Heart left ventricle (tissue), 16 donors: ENCODE measurements around the gene LAMC3. TPM values are rescaled to one million over a fixed set of nuclear protein-coding genes. Genes with fewer than 3 reads are reported as not detected.

Experiments used
- ATAC-seq, 4 donors: fragments of 200-7000 bp; cut with Tn5 transposase; one replicate each; pipeline ENCODE4 v1.9.1; 2020 to 2022; ENCODE audit warnings: moderate library complexity in 4 of 4, mild to moderate bottlenecking in 3 of 4, moderate number of reproducible peaks in 1 of 4
- DNase-seq, 5 donors: peaks; one replicate each; pipeline ENCODE4 v3.0.0-alpha.2; 2020
- H3K27ac ChIP-seq, 12 donors: fragments of 200-600 bp; sonication (generic) in 4 of 12; one replicate each; pipeline versions ENCODE4 v1.5.0 to v1.8.0; 2016 to 2022; ENCODE audit warnings: mild to moderate bottlenecking in 2 of 12
- H3K27me3 ChIP-seq, 9 donors: fragments of 200-600 bp; sonication (generic) in 2 of 9; one replicate each; pipeline versions ENCODE4 v1.5.1 to v1.8.0; 2016 to 2022; ENCODE audit warnings: mild to moderate bottlenecking in 3 of 9
- H3K36me3 ChIP-seq, 9 donors: fragments of 200-600 bp; sonication (generic) in 2 of 9; one replicate each; pipeline versions ENCODE4 v1.5.0 to v1.8.0; 2018 to 2022; ENCODE audit warnings: mild to moderate bottlenecking in 2 of 9
- H3K4me1 ChIP-seq, 12 donors: fragments of 200-600 bp; sonication (generic) in 4 of 12; one replicate each; pipeline versions ENCODE4 v1.5.0 to v1.8.0; 2016 to 2022; ENCODE audit warnings: mild to moderate bottlenecking in 3 of 12
- H3K4me3 ChIP-seq, 12 donors: fragments of 200-600 bp; sonication (generic) in 4 of 12; one replicate each; pipeline versions ENCODE4 v1.5.0 to v1.8.0; 2017 to 2022; ENCODE audit warnings: mild to moderate bottlenecking in 9 of 12, moderate library complexity in 4 of 12
- H3K9me3 ChIP-seq, 12 donors: fragments of 200-600 bp; sonication (generic) in 4 of 12; one replicate each; pipeline versions ENCODE4 v1.5.0 to v1.8.0; 2016 to 2022; ENCODE audit warnings: mild to moderate bottlenecking in 1 of 12
- POLR2A ChIP-seq, 2 donors: fragments of 450-650 bp; IDR thresholded peaks; one replicate each; pipeline ENCODE4 v1.6.1; 2017; ENCODE audit warnings: antibody characterized with exemption in 2 of 2, mild to moderate bottlenecking in 2 of 2, moderate library complexity in 2 of 2
- WGBS, 4 donors: extraction: QIAGEN DNeasy Blood & Tissue Kit in 2 of 4; methylation state at CpG; one replicate each; pipeline versions ENCODE4 v1.1.5 to v1.1.7; 2013 to 2018; 5-methylcytosine and 5-hydroxymethylcytosine counted together
- intact Hi-C, 10 donors: fragments of 100-400 bp; cut with DNase I; formaldehyde crosslinking; loops; one replicate each; pipeline versions ENCODE4 v1.11.1 to v1.14.2; 2022
- polyA plus RNA-seq, 2 donors: library from polyadenylated mRNA; stranded (reverse); fragments of 200-250 nt; gene quantifications; one replicate each; pipeline ENCODE4 v1.2.3, GENCODE V29; 2013
- total RNA-seq, 9 donors: library from RNA; depleted of rRNA in 2 of 9; stranded (reverse); fragments of >200 nt in 2 of 9; fragmentation: NEBNext Ultra II Directional in 3 of 9; extraction: Animal tissue kit (Norgen Biotek cat#: 25700) in 3 of 9; gene quantifications; one replicate each; pipeline versions ENCODE4 v1.1.0 to v1.2.4, GENCODE V29; 2016 to 2023
- TF ChIP-seq, protein P1 (sequence below), 12 donors: fragments of 200-600 bp; sonication (generic) in 4 of 12; IDR thresholded peaks; one replicate each; pipeline versions ENCODE4 v1.5.0 to v1.8.0; 2018 to 2022; ENCODE audit warnings: antibody characterized with exemption in 12 of 12, mild to moderate bottlenecking in 5 of 12
- donor health status: ischemic (EF 13 %, LVEDD 7.1; RV severe dilation, severe dysfunction).
- donor health status: healthy with polysubstance abuse.
- donor health status: DM: no; HTN: yes; CAD: no.
- donor health status: DM: no; HTN: no; CAD: no.
- donor health status: ischemic (EF 25% LVEDD 6.9; RV normal size, moderate dysfunction).
- donor health status: ischemic (EF 25% LVEDD 5.7; RV mildly dilated, moderate dysfunction).
- donor health status: healthy.
- donor health status: DM: yes; HTN: yes; CAD: no.
- donor health status: ischemic (EF 35%, LVEDD 5.7; RV mildly dilated, moderate dysfunction).
- donor health status: nonischemic (EF 11% LVEDD 7.7; RV severe dilation, severe dysfunction).
- donor health status: DM: yes; HTN: yes; CAD: no.
- donor health status: PGD.
- donor health status: ischemic (EF 29% LVEDD 5.4; RV normal size, mild dysfunction).
- donor health status: nonischemic (EF 23%, LVEDD 6.1; RV moderate dilation, normal function).

Gene LAMC3
- total and polyA plus RNA-seq, 11 donors = 0.11 to 1.8 (median 0.67) TPM

GRCh38 chr9:130979591-130980385 is 29.2 kb upstream of the LAMC3 start:
- H3K36me3 ChIP-seq = no peaks in the 10 kb centered on the region
- DNase-seq (no peak), ATAC-seq (no peak)
- H3K27ac ChIP-seq = no peak overlapping the region
- 84 to 90% (median 86%) methylated on average over 20 of the region's 20 CpGs for WGBS, 4 donors
- intact Hi-C loops = no loop called here
- peaks cover 0 to 7% (median 0%) of the 10 kb centered on the region in 12 donors for H3K4me1 ChIP-seq
- TF ChIP-seq, protein P1, sequence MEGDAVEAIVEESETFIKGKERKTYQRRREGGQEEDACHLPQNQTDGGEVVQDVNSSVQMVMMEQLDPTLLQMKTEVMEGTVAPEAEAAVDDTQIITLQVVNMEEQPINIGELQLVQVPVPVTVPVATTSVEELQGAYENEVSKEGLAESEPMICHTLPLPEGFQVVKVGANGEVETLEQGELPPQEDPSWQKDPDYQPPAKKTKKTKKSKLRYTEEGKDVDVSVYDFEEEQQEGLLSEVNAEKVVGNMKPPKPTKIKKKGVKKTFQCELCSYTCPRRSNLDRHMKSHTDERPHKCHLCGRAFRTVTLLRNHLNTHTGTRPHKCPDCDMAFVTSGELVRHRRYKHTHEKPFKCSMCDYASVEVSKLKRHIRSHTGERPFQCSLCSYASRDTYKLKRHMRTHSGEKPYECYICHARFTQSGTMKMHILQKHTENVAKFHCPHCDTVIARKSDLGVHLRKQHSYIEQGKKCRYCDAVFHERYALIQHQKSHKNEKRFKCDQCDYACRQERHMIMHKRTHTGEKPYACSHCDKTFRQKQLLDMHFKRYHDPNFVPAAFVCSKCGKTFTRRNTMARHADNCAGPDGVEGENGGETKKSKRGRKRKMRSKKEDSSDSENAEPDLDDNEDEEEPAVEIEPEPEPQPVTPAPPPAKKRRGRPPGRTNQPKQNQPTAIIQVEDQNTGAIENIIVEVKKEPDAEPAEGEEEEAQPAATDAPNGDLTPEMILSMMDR (IDR thresholded peaks at IDR 0.05) = no peak
- no peak for TF ChIP-seq POLR2A (IDR thresholded peaks at IDR 0.05)
- peaks cover 0 to 22% (median 0%) of the 10 kb centered on the region in 9 donors for H3K27me3 ChIP-seq
- no peaks in the 10 kb centered on the region for H3K9me3 ChIP-seq
- no peak overlapping the region for H3K4me3 ChIP-seq

DNA sequence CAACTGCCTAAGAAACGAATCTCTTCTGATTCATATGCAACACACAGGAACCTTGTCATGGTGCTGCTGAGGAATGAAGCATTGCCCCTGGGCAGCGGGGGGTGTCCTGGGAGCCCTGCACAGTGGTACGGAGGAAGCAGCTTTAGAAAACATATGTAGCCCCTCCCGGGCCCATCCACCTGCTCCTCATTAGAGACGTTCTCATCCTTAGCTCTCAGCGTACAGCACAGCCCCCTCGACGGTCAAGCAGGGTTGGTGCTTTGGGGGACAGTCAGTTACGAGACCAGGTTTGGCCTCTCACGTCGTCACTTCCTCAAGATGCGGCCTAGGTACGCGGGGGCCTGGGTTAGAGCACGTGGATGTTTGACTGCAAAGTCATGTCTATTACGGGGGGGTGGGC is 28.4 kb upstream of the LAMC3 start:
- DNase-seq (no peak), ATAC-seq (no peak)
- Histone ChIP-seq H3K27ac (no peak overlapping the region), H3K4me3 (no peak overlapping the region), H3K9me3 (no peaks in the 10 kb centered on the region), H3K27me3 (peaks cover 0 to 19% (median 0%) of the 10 kb centered on the region in 9 donors), H3K36me3 (no peaks in the 10 kb centered on the region), H3K4me1 (peaks cover 0 to 7% (median 0%) of the 10 kb centered on the region in 12 donors)
- no peak for TF ChIP-seq POLR2A (IDR thresholded peaks at IDR 0.05)
- TF ChIP-seq, protein P1 (IDR thresholded peaks at IDR 0.05) = no peak
- 75 to 80% (median 79%) methylated on average over 16 of the region's 16 CpGs for WGBS, 4 donors
- intact Hi-C loops = no loop called here

GRCh38 chr9:130981002-130981755 is 27.8 kb upstream of the LAMC3 start:
- Histone ChIP-seq H3K27me3 (peaks cover 0 to 14% (median 0%) of the 10 kb centered on the region in 9 donors), H3K36me3 (no peaks in the 10 kb centered on the region), H3K27ac (no peak overlapping the region), H3K4me1 (peaks cover 0 to 7% (median 0%) of the 10 kb centered on the region in 12 donors), H3K9me3 (no peaks in the 10 kb centered on the region), H3K4me3 (no peak overlapping the region)
- intact Hi-C loops = no loop called here
- ATAC-seq (no peak), DNase-seq (no peak)
- WGBS, 4 donors = 61 to 74% (median 68%) methylated on average over 10 of the region's 10 CpGs
- TF ChIP-seq POLR2A (IDR thresholded peaks at IDR 0.05) = no peak
- TF ChIP-seq, protein P1 (IDR thresholded peaks at IDR 0.05) = no peak

- DNase-seq (no peak), ATAC-seq (no peak)
- TF ChIP-seq, protein P1 (IDR thresholded peaks at IDR 0.05) = no peak
- no peak for TF ChIP-seq POLR2A (IDR thresholded peaks at IDR 0.05)
- intact Hi-C loops = no loop called here
- peaks cover 0 to 14% (median 0%) of the 10 kb centered on the region in 9 donors for H3K27me3 ChIP-seq
- 58 to 81% (median 65%) methylated on average over 12 to 14 of the region's 14 CpGs for WGBS, 4 donors
- H3K4me3 ChIP-seq = no peak overlapping the region
- H3K9me3 ChIP-seq = no peaks in the 10 kb centered on the region
- peaks cover 0 to 7% (median 0%) of the 10 kb centered on the region in 12 donors for H3K4me1 ChIP-seq
- no peaks in the 10 kb centered on the region for H3K36me3 ChIP-seq
- H3K27ac ChIP-seq = no peak overlapping the region
Measured at GRCh38 chr9:130981756-130982137, 27.2 kb upstream of the LAMC3 start.
